ENCODE results near the gene ABCG1.

DNA sequence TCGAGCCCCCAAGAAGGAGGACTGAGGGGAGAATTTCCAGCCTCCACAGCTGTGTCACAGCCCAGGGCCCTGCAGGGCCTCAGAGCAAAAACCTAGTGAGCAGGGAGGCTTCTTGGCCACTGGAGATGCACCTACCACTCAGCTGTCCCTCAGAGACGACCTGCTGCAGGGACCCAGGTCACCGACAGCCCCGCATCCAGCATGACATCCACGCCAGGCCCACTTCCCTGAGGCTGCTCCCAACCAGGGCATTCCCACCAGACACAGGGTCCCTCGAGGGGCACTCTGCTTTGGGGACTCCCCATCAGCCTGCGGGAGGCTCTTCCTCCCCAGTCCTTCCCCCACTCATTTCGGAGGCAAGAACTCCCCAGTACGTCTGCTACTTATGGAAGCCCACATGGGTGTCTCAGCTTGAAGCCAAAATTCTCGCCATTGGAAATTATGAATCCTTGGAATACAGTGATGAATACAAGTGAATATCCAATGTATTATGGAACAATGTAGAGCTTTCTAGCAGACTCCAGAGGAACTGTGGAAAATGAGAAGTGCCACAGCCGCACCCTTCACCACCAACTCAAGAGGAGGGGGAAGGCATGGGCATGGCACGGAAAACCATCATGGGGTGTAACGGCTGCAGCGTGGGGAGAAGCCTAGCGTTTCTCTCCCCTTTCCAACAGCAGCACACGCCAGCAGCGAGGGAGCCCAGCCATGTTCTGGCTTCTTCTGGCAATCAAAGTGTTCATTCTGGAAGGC lies 89.4 kb downstream of the ABCG1 start:
- TF ChIP-seq, protein P1, sequence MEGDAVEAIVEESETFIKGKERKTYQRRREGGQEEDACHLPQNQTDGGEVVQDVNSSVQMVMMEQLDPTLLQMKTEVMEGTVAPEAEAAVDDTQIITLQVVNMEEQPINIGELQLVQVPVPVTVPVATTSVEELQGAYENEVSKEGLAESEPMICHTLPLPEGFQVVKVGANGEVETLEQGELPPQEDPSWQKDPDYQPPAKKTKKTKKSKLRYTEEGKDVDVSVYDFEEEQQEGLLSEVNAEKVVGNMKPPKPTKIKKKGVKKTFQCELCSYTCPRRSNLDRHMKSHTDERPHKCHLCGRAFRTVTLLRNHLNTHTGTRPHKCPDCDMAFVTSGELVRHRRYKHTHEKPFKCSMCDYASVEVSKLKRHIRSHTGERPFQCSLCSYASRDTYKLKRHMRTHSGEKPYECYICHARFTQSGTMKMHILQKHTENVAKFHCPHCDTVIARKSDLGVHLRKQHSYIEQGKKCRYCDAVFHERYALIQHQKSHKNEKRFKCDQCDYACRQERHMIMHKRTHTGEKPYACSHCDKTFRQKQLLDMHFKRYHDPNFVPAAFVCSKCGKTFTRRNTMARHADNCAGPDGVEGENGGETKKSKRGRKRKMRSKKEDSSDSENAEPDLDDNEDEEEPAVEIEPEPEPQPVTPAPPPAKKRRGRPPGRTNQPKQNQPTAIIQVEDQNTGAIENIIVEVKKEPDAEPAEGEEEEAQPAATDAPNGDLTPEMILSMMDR (IDR thresholded peaks at IDR 0.05), result no peak
- TF ChIP-seq POLR2A (IDR thresholded peaks at IDR 0.05), result no peak
